ENCODE results near the gene IP6K3.

DNA sequence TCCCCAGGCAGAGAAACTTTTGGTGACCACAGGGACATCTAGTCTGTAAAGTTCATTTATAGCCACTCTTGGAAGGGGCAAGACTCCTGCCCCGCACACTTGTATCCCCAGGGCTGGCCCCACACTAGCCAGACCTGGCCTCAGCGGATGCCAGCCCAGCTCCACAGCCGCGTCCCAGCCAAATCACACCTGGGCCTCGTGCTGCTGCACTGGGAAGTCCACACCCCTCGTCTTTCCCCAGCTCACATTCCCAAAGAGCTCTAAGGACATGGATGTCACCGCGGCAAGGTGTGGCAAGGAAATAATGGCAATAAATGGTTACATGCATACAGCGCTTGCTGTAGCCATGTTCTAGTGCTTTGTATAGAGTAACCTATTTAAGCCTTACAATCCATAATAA lies 8.6 kb downstream of the IP6K3 start:
- TF ChIP-seq, protein P1, sequence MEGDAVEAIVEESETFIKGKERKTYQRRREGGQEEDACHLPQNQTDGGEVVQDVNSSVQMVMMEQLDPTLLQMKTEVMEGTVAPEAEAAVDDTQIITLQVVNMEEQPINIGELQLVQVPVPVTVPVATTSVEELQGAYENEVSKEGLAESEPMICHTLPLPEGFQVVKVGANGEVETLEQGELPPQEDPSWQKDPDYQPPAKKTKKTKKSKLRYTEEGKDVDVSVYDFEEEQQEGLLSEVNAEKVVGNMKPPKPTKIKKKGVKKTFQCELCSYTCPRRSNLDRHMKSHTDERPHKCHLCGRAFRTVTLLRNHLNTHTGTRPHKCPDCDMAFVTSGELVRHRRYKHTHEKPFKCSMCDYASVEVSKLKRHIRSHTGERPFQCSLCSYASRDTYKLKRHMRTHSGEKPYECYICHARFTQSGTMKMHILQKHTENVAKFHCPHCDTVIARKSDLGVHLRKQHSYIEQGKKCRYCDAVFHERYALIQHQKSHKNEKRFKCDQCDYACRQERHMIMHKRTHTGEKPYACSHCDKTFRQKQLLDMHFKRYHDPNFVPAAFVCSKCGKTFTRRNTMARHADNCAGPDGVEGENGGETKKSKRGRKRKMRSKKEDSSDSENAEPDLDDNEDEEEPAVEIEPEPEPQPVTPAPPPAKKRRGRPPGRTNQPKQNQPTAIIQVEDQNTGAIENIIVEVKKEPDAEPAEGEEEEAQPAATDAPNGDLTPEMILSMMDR (IDR thresholded peaks at IDR 0.05; ENCODE audit: low read length): no peak
- TF ChIP-seq EZH2 (optimal IDR thresholded peaks at IDR 0.05; ENCODE audit: low read depth, low read length): no peak
